ENCODE data around the gene BICD1. TPM values are rescaled to one million over a fixed set of nuclear protein-coding genes. Genes with fewer than 3 reads are reported as not detected.
"Not testable (repeated sequence)": the region's sequence is repeated elsewhere in the genome, so short reads cannot be mapped to it uniquely, and the experiment has no call there.

The BICD1 gene
- total RNA-seq, 1 donor from 2014 or later = 7.7 TPM

GRCh38 chr12:32214723-32215122 is 108.1 kb downstream of the BICD1 start:
- H3K4me3 ChIP-seq (ENCODE audit: low read depth, low read length) = no peak overlapping the region
- DNase-seq (ENCODE audit: low read depth) = no peak
- TF ChIP-seq CTCF (conservative IDR thresholded peaks at IDR 0.05; ENCODE audit: low read depth, low read length) = no peak

GRCh38 chr12:32217354-32218310 is 111.0 kb downstream of the BICD1 start:
- no peak overlapping the region for H3K4me3 ChIP-seq (ENCODE audit: low read depth, low read length)
- no peak for TF ChIP-seq CTCF (conservative IDR thresholded peaks at IDR 0.05; ENCODE audit: low read depth, low read length)
- DNase-seq (ENCODE audit: low read depth) = peak; percentile 95

- no peak overlapping the region for H3K4me3 ChIP-seq (ENCODE audit: low read depth, low read length)
- no peak for DNase-seq (ENCODE audit: low read depth)
- no peak for TF ChIP-seq CTCF (conservative IDR thresholded peaks at IDR 0.05; ENCODE audit: low read depth, low read length)
These were observed 117.3 kb downstream of the BICD1 start for GRCh38 chr12:32223941-32224340.

- H3K4me3 ChIP-seq (ENCODE audit: low read depth, low read length) = no peak overlapping the region
- DNase-seq (ENCODE audit: low read depth) = no peak
- TF ChIP-seq CTCF (conservative IDR thresholded peaks at IDR 0.05; ENCODE audit: low read depth, low read length) = no peak
These were observed 120.1 kb downstream of the BICD1 start for GRCh38 chr12:32226768-32227167.

- DNase-seq (ENCODE audit: low read depth) = no peak
- H3K4me3 ChIP-seq (ENCODE audit: low read depth, low read length) = no peak overlapping the region
- TF ChIP-seq CTCF (conservative IDR thresholded peaks at IDR 0.05; ENCODE audit: low read depth, low read length) = no peak
These were observed 123.4 kb downstream of the BICD1 start for GRCh38 chr12:32229971-32230612.

GRCh38 chr12:32230613-32230993 is 124.0 kb downstream of the BICD1 start:
- TF ChIP-seq CTCF (conservative IDR thresholded peaks at IDR 0.05; ENCODE audit: low read depth, low read length) = no peak
- no peak overlapping the region for H3K4me3 ChIP-seq (ENCODE audit: low read depth, low read length)

GRCh38 chr12:32231361-32231760 is 124.7 kb downstream of the BICD1 start:
- not testable (repeated sequence) for H3K4me3 ChIP-seq (ENCODE audit: low read depth, low read length); DNase-seq (ENCODE audit: low read depth)

More at GRCh38 chr12:32230613-32230993, 124.0 kb downstream of the BICD1 start:
- DNase-seq (ENCODE audit: low read depth) = no peak

Data from epithelial cell of proximal tubule (primary cell).